Endothelial cell of umbilical vein (primary cell): ENCODE measurements around the gene BCL2. TPM values are rescaled to one million over a fixed set of nuclear protein-coding genes. Genes with fewer than 3 reads are reported as not detected.

Source experiments
- BruUV-seq: library from RNA; stranded (reverse); fragments of 400-500 nt; replicated peaks from 2 replicates; lab custom pipeline; 2021; lab: Mats Ljungman, UMichigan
- CTCF ChIA-PET: fragments of 300-600, 350-600 bp; sonication (Branson Sonifier 250); formaldehyde crosslinking; loops from one replicate; lab custom pipeline; 2021; ENCODE audit warnings: antibody characterized with exemption, inconsistent platforms; lab: Charles Lee
- POLR2A ChIA-PET: fragments of 300-600, 350-600 bp; sonication (Branson Sonifier 250); formaldehyde crosslinking; loops from one replicate; lab custom pipeline; 2021; ENCODE audit warnings: antibody characterized with exemption, inconsistent platforms; lab: Charles Lee
- DNase-seq: peaks from one replicate; pipeline ENCODE4 v3.0.0-alpha.2; 2011; ENCODE audit warnings: low read depth, low spot score
- FAIRE-seq: peaks from 2 replicates; lab custom pipeline; 2011; peaks lifted over from hg19 to GRCh38; lab: Jason Lieb, UNC
- H2AFZ ChIP-seq: 2 replicates; pipeline ENCODE4 v1.6.0; 2012; ENCODE audit warnings: low read depth, low read length, control low read depth, inconsistent platforms
- H3K27ac ChIP-seq: 2 replicates; pipeline ENCODE4 v1.5.1; 2011; ENCODE audit warnings: low read depth, mild to moderate bottlenecking, control low read depth, low read length, moderate library complexity; ENCODE audit not compliant: insufficient read depth
- H3K27me3 ChIP-seq, 2 experiments: 2 replicates each; pipeline versions ENCODE4 v1.6.0 to v1.6.1; 2011; ENCODE audit warnings: low read length in 2 of 2, mixed read lengths in 1 of 2; ENCODE audit not compliant: control insufficient read depth in 2 of 2, insufficient read depth in 2 of 2
- H3K36me3 ChIP-seq, 2 experiments: 2 replicates in 1 of 2; 3 replicates in 1 of 2; pipeline ENCODE4 v1.5.1; 2011; ENCODE audit warnings: low read length in 2 of 2, mild to moderate bottlenecking in 1 of 2, moderate library complexity in 1 of 2; ENCODE audit not compliant: control insufficient read depth in 2 of 2, insufficient read depth in 2 of 2; ENCODE audit errors: extremely low read depth in 1 of 2
- H3K4me1 ChIP-seq: 3 replicates; pipeline ENCODE4 v1.5.1; 2011; ENCODE audit warnings: mild to moderate bottlenecking, low read length; ENCODE audit not compliant: control insufficient read depth, insufficient read depth; ENCODE audit errors: extremely low read depth
- H3K4me2 ChIP-seq: 2 replicates; pipeline ENCODE4 v1.6.1; 2011; ENCODE audit warnings: low read length, control low read depth, mixed read lengths; ENCODE audit not compliant: insufficient read depth
- H3K4me3 ChIP-seq, 3 experiments: fragments of 200-600 bp in 1 of 3; sonication (generic), shearing (Covaris generic) in 1 of 3; replicated peaks in 1 of 3; 2 replicates each; pipeline ENCODE4 v1.5.1; 2011 to 2016; ENCODE audit warnings: control low read depth in 3 of 3, low read length in 3 of 3, mild to moderate bottlenecking in 2 of 3, inconsistent platforms in 1 of 3, low read depth in 1 of 3, moderate library complexity in 1 of 3; ENCODE audit not compliant: insufficient read depth in 1 of 3
- H3K79me2 ChIP-seq: 2 replicates; pipeline ENCODE4 v1.6.0; 2012; ENCODE audit warnings: low read length, inconsistent platforms; ENCODE audit not compliant: control insufficient read depth, insufficient read depth
- H3K9ac ChIP-seq: replicated peaks from 2 replicates; pipeline ENCODE3; 2011; ENCODE audit warnings: low read length, control low read depth; ENCODE audit not compliant: insufficient read depth; ENCODE audit errors: extremely low read depth
- H3K9me1 ChIP-seq: replicated peaks from 3 replicates; pipeline ENCODE4 v1.6.0; 2011; ENCODE audit warnings: mild to moderate bottlenecking, low read length; ENCODE audit not compliant: control insufficient read depth, insufficient read depth; ENCODE audit errors: extremely low read depth
- H3K9me3 ChIP-seq: replicated peaks from 2 replicates; pipeline ENCODE4 v1.5.1; 2012; ENCODE audit warnings: low read length, inconsistent platforms; ENCODE audit not compliant: control insufficient read depth, insufficient read depth
- H4K20me1 ChIP-seq: replicated peaks from 2 replicates; pipeline ENCODE3; 2011; ENCODE audit warnings: mild to moderate bottlenecking, low read length; ENCODE audit not compliant: control insufficient read depth, insufficient read depth; ENCODE audit errors: extremely low read depth
- GATA2 ChIP-seq: IDR thresholded peaks from 2 replicates; pipeline ENCODE4 v1.7.0; 2011; ENCODE audit warnings: low read depth, mild to moderate bottlenecking, moderate library complexity, mixed read lengths, low read length; ENCODE audit not compliant: insufficient read length, insufficient read depth
- JUN ChIP-seq: IDR thresholded peaks from 2 replicates; pipeline ENCODE4 v1.6.1; 2011; ENCODE audit warnings: borderline replicate concordance, low read depth; ENCODE audit not compliant: insufficient read length, insufficient read depth
- POLR2AphosphoS5 ChIP-seq: IDR thresholded peaks from 2 replicates; pipeline ENCODE4 v1.6.1; 2012; ENCODE audit warnings: low read depth, mild to moderate bottlenecking, control low read depth, low read length, moderate library complexity; ENCODE audit not compliant: insufficient read depth
- dilution Hi-C: fragments of 300-500 bp; cut with MboI; formaldehyde crosslinking; loops from one replicate; pipeline ENCODE4 v1.15.0; 2019; ENCODE audit warnings: low sequenced_read_pairs; ENCODE audit not compliant: extremely low pct_ligation_motif_present
- intact Hi-C: fragments of 100-400 bp; cut with micrococcal nuclease; formaldehyde crosslinking; loops from one replicate; pipeline ENCODE4 v1.10.0; 2022
- polyA plus RNA-seq, 4 experiments: library from polyadenylated mRNA; depleted of rRNA in 3 of 4; stranded (reverse) in 3 of 4; unstranded in 1 of 4; fragments of >200 nt; gene quantifications; 2 replicates each; pipeline versions ENCODE4 v1.2.1 to v1.2.3, GENCODE V29; 2011 to 2012; ENCODE audit warnings: missing spikeins in 1 of 4
- total RNA-seq: library from RNA; stranded (reverse); gene quantifications from 2 replicates; pipeline ENCODE4 v1.2.3, GENCODE V29; 2021
- TF ChIP-seq, protein P1 (sequence below), 2 donors: IDR thresholded peaks; 1 replicate in 1 of 2; 2 replicates in 1 of 2; pipeline ENCODE4 v1.5.1; 2011; ENCODE audit warnings: low read length in 2 of 2, mild to moderate bottlenecking in 2 of 2, moderate library complexity in 2 of 2, control low read depth in 1 of 2, inconsistent platforms in 1 of 2, low read depth in 1 of 2; ENCODE audit not compliant: insufficient read depth in 1 of 2; ENCODE audit errors: extremely low read depth in 1 of 2

The BCL2 gene
- total and polyA plus RNA-seq, 2 donors (not counting 3 experiments of a cell fraction or from before 2014, with no cell fraction given): 0.35 to 5.0 TPM

DNA sequence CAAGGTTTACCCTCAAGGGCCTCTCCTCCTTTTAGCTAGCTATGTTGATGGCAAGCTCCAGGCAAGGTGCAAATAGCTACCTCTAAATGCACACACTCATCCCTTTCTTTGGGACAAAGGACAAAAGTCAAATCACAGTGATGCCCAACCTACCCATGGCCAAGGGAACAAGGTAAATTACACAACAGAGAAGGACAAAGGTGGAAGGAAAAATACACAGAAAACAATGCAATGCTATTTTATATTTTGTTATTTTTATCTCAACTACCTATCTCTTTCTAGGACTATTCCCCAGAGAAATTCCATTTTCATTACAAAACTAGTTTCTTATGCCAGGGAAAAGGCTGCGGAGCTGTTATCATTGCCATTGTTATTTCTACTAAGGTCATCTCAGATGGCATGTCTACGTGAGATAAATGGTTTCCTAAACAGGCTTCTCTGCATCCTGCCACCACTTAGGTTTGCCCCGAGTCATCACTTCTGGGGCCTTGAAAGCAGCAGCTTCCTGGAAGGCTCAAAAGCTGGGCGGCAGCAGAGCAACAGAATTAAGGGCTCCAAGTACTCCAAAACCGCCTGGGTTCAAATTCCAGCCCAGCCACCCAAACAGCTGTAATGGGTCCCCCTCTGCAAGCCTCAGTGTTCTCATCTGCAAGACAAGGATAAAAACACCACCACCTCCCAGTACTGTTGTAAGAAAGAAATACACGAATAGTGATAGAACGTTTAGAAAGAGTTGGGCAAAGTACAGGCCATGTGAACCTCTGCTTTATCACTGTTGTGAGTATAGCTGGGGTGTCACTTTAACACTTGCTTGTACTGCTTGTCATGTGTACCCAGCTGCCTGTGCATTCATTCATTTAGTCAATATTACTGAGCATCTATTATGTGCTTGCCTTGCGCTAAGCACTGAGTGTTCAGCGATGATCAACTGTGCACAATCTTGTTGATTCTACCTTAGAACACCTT is 20.9 kb downstream of the BCL2 start:
- H3K27ac ChIP-seq: no peak overlapping the region
- no peaks in the 10 kb centered on the region for H3K27me3 ChIP-seq
- TF ChIP-seq, protein P1, sequence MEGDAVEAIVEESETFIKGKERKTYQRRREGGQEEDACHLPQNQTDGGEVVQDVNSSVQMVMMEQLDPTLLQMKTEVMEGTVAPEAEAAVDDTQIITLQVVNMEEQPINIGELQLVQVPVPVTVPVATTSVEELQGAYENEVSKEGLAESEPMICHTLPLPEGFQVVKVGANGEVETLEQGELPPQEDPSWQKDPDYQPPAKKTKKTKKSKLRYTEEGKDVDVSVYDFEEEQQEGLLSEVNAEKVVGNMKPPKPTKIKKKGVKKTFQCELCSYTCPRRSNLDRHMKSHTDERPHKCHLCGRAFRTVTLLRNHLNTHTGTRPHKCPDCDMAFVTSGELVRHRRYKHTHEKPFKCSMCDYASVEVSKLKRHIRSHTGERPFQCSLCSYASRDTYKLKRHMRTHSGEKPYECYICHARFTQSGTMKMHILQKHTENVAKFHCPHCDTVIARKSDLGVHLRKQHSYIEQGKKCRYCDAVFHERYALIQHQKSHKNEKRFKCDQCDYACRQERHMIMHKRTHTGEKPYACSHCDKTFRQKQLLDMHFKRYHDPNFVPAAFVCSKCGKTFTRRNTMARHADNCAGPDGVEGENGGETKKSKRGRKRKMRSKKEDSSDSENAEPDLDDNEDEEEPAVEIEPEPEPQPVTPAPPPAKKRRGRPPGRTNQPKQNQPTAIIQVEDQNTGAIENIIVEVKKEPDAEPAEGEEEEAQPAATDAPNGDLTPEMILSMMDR (IDR thresholded peaks at IDR 0.05; ENCODE audit: extremely low read depth in 1 of 2, insufficient read depth in 1 of 2, low read depth in 1 of 2, low read length in 2 of 2): no peak
- TF ChIP-seq GATA2 (peak; percentile 61), POLR2AphosphoS5 (no peak), JUN (no peak)
- dilution Hi-C loops (no loop called here), intact Hi-C loops (no loop called here)
- no peaks in the 10 kb centered on the region for H3K79me2 ChIP-seq
- ChIA-PET POLR2A (no interaction called here), CTCF (interaction anchor here (0.9 to 1.5 kb wide), 4 partner anchors 11 to 144 kb away, joined by 3 read pairs; no protein-coding TSS in a partner anchor)
- no peaks in the 10 kb centered on the region for H4K20me1 ChIP-seq
- no peaks in the 10 kb centered on the region for H3K9me3 ChIP-seq
- DNase-seq (peak; percentile 36), FAIRE-seq (peak; percentile 85)
- no peak overlapping the region for H3K4me2 ChIP-seq
- peaks cover 3% of the 10 kb centered on the region for H3K4me1 ChIP-seq
- no peak overlapping the region for H3K9ac ChIP-seq
- H3K36me3 ChIP-seq: no peaks in the 10 kb centered on the region
- no peak overlapping the region for H3K4me3 ChIP-seq
- no peaks in the 10 kb centered on the region for H3K9me1 ChIP-seq
- no peak overlapping the region for H2AFZ ChIP-seq
- no TSS peak for BruUV-seq
